Measurements from ENCODE around the gene HDAC9.
"Not testable (repeated sequence)": the region's sequence is repeated elsewhere in the genome, so short reads cannot be mapped to it uniquely, and the experiment has no call there.

HDAC9 gene

GRCh38 chr7:18903695-18904094 lies 408.1 kb downstream of the HDAC9 start:
- no peak for DNase-seq

- DNase-seq: no peak
Observed at GRCh38 chr7:18905316-18905943, 409.9 kb downstream of the HDAC9 start.

GRCh38 chr7:18906901-18907300 lies 411.4 kb downstream of the HDAC9 start:
- no peak for DNase-seq

- no peak for DNase-seq
Observed at GRCh38 chr7:18913106-18913505, 417.6 kb downstream of the HDAC9 start.

- no peak for DNase-seq
Observed at GRCh38 chr7:18916826-18917225, 421.3 kb downstream of the HDAC9 start.

GRCh38 chr7:18927134-18927533 lies 431.6 kb downstream of the HDAC9 start:
- DNase-seq: no peak

GRCh38 chr7:18936265-18936664 lies 440.7 kb downstream of the HDAC9 start:
- DNase-seq: no peak

- no peak for DNase-seq
Observed at GRCh38 chr7:18939771-18940592, 444.4 kb downstream of the HDAC9 start.

GRCh38 chr7:18940593-18941134 lies 445.1 kb downstream of the HDAC9 start:
- no peak for DNase-seq

GRCh38 chr7:18941207-18941606 lies 445.7 kb downstream of the HDAC9 start:
- DNase-seq: no peak

GRCh38 chr7:18948521-18948920 lies 453.0 kb downstream of the HDAC9 start:
- DNase-seq: no peak

GRCh38 chr7:18952846-18953245 lies 457.3 kb downstream of the HDAC9 start:
- DNase-seq: no peak

GRCh38 chr7:18958627-18959026 lies 463.1 kb downstream of the HDAC9 start:
- no peak for DNase-seq

- no peak for DNase-seq
Observed at GRCh38 chr7:18960725-18961124, 465.2 kb downstream of the HDAC9 start.

- DNase-seq: no peak
Observed at GRCh38 chr7:18962031-18962430, 466.5 kb downstream of the HDAC9 start.

GRCh38 chr7:18965657-18966056 lies 470.1 kb downstream of the HDAC9 start:
- DNase-seq: no peak

- not testable (repeated sequence) for DNase-seq
Observed at GRCh38 chr7:18967755-18968154, 472.2 kb downstream of the HDAC9 start.

GRCh38 chr7:18971839-18972238 lies 476.3 kb downstream of the HDAC9 start:
- DNase-seq: no peak

- no peak for DNase-seq
Observed at GRCh38 chr7:18974803-18975202, 479.3 kb downstream of the HDAC9 start.

GRCh38 chr7:18975276-18975675 lies 479.7 kb downstream of the HDAC9 start:
- no peak for DNase-seq

GRCh38 chr7:18975689-18976280 lies 480.2 kb downstream of the HDAC9 start:
- no peak for DNase-seq

- no peak for DNase-seq
Observed at GRCh38 chr7:18976715-18977471, 481.3 kb downstream of the HDAC9 start.

GRCh38 chr7:18978108-18978495 lies 482.6 kb downstream of the HDAC9 start:
- DNase-seq: no peak

Measured in bone marrow (tissue), 2 donors.